Stimulated activated CD4-positive, alpha-beta T cell treated with anti-CD3 and anti-CD28 coated beads, Interleukin-15, amount 100 ng/mL, for 24 hours (primary cell): ENCODE data around the gene DPH7.
A peak's percentile ranks its signal among the peaks of the same experiment; 100 is the strongest.
"Not testable (repeated sequence)": the region's sequence is repeated elsewhere in the genome, so short reads cannot be mapped to it uniquely, and the experiment has no call there.

Experiments
- DNase-seq: peaks from one replicate; pipeline ENCODE4 v3.0.0-alpha.2; 2020

The DPH7 gene

DNA sequence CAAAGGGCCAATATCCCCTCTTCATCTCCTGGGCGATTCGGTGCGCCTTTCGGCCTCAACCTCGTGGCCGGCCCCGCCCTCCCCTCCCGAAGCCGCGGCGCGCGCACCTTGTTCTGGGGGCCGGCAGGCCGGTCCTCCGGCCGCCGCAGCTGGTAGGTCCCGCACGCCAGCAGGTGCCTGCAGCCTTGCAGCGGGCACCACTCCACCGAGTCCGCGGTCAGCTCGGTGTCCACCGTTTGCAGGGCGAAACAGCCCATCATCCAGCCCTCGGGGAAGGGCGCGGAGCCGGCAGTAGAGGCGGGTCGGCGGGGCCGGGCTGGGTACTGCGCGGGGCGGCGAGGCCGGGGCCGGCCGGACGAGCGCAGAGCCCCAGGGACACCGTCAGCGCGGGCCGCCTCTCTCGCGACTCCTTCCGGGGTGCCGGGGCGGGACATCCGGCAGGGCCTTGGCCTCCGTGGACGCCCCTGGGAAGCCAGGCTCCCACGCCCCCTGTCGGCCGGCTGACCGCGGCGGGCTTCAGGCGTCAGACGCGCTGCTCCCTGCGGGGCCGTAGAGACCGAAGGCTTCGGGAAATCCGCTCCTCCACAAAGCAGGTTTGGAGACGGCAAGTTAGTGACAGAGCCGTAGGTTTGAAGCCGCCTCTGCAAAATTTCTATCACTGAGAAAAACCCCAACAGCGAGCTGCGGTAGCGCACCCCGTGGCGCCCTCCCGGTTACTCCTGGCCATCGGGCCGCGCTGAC is at the start of gene DPH7:
TSS of gene DPH7 (minus strand) at position 408 of the 741 bp plus-strand sequence. CDS start at position 260, 148 bp downstream.
- peak; percentile 98 for DNase-seq

DNA sequence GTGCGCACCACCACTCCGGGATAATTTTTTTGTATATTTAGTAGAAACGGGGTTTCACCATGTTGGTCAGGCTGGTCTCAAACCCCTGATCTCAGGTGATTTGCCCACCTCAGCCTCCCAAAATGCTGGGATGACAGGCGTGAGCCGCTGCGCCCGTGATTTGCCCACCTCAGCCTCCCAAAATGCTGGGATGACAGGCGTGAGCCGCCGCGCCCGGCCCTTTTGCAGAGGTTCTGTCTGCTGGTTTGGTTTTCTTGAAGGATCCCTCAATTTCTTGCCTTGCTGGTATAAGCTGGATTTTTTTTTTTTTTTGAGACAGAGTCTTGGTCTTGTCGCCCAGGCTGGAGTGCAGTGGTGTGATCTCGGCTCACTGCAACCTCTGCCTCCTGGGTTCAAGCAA is 48.7 kb upstream of the DPH7 start:
- not testable (repeated sequence) for DNase-seq

DNA sequence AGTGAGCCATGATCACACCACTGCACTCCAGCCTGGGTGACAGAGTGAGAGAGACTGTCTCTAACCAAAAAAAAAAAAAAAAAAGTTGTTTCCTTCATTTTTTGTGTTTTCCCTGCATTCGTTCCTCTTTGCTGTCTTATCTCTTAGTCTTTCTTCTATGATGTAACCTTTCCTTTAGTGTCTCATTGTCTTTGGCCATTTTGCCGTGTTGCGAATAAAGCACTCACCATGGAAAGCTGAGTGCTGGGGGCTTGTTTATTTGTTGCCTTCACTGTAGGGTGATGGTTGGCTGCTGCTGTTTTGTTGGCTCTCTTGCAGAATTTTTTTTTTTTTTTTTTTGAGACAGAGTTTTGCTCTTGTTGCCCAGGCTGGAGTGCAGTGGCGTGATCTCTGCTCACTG is 47.7 kb upstream of the DPH7 start:
- no peak for DNase-seq

DNA sequence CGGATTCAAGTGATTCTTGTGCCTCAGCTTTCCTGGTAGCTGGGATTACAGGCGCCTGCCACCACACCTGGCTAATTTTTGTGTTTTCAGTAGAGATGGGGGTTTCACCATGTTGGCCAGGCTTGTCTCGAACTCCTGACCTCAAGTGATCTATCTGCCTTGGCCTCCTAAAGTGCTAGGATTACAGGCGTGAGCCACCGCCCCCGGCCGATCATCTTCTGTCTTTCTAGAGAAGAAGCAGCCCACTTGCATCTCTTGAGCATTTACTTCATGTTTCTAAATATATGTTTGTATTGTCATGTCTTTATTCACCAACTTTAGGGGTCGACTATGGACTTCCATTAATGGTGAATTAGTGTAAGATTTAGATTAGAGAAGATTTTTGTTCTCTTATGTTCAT is 43.5 kb upstream of the DPH7 start:
- not testable (repeated sequence) for DNase-seq

DNA sequence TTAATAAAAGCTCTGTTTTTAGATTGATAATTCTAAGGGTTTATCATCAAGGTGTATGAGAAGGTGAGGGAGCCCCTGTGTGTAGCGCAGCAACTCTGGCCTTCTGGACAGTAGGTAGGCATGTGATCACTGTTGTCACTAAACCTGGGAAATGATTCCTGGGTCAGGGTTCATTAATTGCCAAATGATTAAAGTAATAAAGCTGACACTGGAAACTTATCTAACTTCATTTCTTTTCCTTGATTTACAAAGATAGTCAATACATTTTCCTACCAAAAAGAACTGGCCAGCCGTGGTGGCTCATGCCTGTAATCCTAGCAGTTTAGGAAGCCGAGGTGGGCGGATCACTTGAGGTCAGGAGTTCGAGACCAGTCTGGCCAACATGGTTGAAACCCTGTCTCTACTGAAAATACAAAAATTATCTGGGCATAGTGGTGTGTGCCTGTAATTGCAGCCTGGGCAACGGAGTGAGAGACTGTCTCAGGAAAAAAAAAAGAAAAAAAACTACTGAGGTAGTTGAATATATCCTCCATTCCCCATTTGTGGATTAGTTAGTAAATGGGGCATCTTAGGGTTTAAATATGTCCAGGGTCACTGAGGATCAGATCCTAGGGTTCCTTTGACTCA is 42.5 kb upstream of the DPH7 start:
- peak; percentile 22 for DNase-seq

DNA sequence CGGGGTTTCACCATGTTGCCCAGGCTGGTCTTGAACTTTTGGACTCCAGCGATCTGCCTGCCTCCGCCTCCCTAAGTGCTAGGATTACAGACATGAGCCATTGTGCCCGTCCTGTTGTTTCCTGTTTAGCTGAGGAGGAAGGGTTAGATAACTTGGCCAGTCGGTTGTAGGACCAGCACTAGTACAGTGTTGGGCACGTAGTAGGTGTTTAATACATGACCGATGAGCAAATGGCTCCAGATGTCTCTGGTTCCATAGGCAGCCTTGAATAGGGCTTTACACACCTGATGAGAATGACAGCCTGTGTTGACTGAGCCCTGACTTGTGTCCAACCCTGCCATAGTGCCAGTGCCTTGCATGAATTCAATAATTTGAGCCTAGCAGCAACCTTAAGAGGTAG is 41.9 kb upstream of the DPH7 start:
- DNase-seq, result no peak

DNA sequence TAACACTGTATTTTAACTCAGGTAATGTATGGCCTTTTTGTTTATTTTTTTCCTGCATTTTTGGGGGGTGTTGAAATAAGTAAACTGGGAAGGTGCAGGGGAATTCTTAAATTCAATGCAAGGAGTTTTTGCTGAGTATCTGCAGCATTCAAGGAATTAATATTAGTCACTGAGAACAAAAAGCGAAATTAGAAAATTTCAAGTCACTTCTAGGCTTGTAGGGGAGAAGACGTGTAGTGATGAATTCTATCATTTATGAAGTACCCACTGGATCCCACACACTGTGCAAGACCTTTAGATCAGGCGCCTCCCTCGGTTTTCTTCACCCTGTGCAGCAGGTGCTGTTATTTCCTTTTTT is 41.3 kb upstream of the DPH7 start:
- no peak for DNase-seq

DNA sequence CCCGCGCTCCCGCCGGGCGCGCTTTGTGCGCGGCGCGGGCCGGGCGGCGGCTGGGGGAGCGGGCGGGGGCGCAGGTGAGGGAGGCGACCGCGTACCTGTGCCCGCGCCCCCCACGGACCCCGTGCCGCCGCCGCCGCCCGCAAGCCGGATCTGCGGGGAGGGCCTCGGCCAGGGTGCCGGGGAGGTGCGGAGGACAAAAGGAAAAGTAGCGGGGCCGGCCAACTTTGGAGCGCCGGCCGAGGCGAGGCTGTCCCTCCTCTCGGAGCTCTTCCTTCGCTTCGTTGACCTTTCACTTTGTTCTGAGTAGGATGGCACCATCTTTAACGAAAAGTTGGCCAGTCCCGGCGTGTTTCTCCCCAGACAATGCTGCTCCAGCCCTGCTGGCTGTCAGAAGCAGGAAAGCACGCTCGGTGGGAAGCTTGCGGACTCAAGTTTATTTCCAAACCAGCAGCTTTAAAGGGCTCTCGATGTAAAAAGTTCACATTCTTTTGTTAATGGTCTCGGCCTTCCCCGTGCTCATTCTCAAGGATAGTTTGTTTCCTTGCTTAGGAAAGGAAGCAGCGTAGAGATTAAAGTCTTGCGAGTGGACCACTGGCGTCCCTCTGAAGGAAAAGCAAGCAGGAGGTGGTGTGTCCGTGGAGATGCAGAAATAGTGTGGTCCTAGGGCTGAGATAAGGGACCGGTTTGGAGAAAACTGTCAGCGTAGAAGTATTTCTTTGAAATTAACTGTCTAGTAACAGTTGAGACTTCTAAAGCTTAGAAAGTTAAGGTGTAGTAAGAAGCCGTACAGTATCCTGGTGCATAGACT is 40.7 kb upstream of the DPH7 start:
- peak; percentile 54 for DNase-seq

DNA sequence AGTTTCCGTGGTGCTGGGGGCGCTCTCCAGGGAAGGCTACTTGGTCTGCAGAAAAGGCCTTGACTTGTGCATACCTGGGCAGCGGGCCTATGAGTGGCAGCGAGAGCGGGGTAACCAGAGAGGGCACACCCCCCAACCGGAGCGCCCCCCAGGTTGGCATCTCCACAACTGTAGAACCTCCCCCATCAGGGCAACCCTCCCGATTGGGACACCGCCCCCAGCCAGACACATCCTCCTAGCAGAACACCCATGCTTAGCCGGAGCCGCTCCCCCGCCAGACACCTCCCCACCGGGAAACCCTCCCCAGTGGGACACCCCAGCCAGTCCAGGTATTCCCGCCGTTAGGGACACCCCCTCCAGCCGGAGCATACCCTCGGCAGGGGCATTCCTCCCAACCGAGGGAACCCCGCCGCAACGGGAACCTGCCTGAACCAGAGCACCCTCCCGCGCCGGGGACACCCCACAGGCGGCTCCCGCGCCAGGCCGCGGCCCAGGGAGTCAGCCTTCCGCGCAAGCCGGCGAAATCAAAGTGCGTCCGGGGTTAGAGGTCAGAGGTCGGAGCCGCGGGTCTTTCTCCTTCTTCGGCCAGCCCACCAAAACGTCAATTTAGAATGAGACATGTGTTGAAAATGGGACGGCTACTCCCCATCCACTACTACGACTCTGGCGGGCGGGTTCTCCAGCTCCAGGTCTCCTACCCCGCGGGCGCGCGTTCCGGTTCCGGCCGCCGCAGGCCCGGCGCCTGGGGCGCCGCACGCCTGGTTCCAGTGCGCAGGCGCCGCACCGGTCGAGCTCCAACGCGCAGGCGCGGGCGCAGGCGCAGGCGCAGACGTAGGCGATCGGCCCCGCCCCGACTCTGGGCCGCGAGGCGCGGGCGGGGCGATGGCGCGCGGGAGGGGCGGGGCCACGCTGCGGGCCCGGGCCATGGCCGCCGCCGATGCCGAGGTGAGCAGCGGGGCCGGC is 39.7 kb upstream of the DPH7 start, which contains the start of gene EHMT1:
TSS of gene EHMT1 (plus strand) at position 901 of the 963 bp plus-strand sequence. CDS start at position 925, 24 bp downstream.
- DNase-seq, result peak; percentile 89

DNA sequence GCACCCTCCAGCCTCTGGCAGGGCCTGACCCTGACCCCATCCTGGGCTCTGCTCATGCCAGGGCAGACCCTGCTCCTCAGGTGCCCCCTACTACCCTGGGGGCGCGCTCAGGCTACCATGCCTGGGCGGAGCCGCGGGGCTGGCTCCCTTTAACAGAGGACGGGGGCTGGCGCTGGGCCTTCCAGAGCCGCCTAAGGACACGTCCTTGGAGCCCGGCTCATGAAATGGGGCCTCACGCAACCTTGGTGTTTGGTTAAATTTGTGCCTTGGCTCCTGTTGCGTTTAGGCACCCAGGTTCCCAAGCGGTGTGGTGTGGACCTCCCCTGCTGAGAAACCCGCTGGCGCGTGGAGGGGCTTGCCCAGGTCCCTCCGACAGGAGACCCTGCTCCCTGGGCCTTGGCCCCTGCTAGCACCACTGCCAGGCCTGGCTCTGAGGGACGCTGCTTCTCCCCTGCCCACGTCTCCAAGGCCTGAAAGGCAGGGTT is 36.7 kb upstream of the DPH7 start:
- no peak for DNase-seq

DNA sequence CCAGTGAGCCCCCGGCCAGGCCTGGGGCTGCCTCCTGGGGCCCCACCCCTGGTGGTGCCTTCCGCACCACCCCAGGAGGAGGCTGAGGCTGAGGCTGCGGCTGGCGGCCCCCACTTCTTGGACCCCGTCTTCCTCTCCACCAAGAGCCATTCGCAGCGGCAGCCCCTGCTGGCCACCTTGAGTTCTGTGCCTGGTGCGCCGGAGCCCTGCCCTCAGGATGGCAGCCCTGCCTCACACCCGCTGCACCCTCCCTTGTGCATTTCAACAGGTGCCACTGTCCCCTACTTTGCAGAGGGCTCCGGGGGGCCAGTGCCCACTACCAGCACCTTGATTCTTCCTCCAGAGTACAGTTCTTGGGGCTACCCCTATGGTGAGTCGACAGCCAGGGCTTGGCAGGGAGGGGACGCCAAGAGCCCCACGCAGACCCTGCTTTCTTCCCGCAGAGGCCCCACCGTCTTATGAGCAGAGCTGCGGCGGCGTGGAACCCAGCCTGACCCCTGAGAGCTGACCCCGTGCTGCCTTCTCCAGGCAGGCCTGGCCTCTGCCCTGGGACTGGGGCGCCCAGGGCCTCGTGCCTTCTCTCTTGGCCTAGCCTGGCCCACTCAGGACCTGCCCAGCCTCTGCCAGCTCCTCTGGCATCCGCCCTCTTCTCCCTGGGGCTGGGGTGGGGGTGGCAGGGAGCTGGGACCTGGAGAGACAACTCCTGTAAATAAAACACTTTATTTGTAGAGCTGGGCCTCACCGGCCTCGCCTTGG is 36.1 kb upstream of the DPH7 start:
- no peak for DNase-seq

DNA sequence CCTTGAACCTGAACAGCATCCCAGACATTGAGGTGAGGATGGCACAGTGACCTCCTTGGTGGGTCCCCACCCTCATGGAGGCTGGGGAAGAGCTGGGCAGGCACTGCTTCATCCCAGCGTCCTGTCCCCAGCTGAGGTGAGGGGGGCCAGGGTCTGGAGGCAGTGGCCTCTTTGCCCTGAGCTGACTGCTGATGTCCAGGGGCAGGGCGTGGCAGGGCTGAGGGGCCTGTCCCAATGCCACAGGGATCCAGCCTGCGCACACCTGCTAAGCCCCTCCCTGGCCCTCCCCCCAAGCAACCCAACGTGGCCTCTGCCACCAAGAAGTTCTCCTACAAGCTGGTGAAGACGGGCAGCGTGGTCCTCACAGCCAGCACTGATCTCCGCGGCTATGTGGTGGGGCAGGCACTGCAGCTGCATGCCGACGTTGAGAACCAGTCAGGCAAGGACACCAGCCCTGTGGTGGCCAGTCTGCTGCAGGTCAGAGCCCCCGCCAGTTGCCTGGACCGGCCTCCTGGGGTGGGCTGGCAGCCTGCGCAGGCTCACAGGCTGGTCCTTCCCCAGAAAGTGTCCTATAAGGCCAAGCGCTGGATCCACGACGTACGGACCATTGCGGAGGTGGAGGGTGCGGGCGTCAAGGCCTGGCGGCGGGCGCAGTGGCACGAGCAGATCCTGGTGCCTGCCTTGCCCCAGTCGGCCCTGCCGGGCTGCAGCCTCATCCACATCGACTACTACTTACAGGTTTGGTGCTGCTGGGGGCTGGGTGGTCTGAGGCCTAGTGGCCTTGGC is 35.2 kb upstream of the DPH7 start:
- DNase-seq, result no peak

DNA sequence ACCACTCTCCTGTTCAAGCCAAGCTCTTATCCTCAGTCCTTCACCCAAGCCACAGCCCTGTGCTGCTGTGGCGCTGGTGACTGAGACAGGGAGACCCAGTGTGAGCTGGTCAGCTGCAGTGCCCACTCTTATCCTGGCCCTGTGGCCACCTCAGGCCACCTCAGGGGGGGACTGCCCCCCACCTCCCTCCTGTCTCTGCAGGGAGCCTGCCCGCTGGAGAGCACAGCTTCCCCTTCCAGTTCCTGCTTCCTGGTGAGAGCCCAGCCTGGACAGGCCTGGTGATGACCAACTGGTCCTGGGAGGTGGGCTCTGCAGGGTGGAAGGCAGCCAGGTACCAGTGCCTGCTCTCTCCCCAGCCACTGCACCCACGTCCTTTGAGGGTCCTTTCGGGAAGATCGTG is 34.5 kb upstream of the DPH7 start:
- DNase-seq, result no peak

DNA sequence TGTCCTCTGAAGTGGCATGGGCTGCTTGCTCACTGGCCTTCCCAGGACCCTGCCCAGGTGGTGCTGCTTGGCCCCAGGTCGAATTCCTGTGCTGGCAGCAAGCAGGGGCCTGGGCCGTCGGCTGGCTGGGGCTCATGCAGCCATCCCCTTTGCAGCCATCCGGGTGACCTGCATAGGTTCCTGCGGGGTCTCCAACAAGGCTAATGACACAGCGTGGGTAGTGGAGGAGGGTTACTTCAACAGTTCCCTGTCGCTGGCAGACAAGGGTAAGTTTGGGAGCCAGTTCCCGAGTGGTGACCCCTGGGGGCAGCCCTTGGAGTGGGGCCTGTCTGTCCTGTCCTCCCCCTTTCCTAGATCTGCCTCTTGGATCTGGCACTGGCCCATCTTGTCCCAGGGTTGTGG is 34.0 kb upstream of the DPH7 start:
- DNase-seq, result no peak

DNA sequence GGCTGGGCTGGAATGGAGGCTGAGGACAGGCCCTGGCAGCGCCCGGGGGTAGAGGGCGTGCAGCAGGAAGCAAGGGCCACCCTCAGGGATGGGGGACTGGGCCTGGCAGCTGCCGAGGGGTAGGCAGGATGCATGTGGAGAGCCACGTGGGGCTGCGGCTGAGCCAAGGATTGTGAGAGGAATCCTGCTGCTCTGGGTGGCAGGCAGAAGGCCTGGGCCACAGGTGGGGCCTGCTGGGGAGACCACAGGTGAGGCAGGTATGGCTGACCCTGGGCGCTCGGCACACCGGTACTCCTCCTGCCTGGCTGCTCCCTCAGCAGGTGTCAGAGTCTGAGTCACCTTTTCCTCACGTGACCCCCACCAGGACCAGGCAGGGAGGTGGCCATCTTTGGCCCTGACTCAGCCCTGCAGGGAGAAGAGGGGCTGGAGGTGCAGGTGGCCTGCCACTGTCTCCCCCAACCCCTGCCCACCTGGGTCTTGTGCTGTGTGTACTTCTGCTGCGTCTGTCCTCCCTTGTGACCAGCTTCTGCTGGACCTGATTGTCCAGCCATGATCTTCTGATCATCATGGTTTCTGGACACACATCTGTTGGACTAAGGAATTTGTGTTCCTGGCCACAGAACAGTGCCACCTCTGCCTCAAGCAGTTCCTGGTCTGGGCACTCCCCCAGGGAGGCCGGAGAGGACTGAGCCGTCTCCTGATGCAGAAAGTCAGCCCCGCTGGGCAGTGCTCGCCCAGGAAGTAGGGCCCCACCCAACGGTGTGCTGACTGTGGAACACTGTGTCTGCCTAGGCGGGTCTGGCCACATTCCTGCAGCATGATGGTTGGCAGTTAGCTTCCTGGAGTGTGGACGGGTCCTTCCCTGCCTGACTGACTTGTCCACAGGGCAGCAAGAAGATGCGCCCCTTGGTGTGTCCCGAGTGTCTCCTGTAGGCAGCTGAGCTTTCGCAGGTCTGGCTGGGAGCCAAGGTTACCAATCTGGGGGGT is 33.2 kb upstream of the DPH7 start:
- peak; percentile 57 for DNase-seq

DNA sequence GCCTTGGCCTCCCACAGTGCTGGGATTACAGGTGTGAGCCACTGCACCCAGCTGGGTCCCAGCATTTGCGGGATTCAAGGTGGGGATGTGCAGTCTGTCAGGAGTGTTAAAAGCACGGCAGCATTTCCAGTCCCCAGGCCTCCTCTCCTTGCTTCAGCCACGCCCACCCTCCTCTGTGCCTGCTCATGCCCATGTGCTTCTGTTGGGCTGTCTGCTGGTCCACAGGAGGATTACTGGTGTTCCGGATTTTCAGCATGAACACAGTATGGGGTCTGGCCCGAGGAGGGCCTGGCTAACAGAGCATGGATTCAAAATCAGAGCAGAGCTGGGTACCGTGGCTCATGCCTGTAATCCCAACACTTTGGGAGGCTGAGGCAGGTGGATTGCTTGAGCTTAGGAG is 32.2 kb upstream of the DPH7 start:
- DNase-seq, result no peak

DNA sequence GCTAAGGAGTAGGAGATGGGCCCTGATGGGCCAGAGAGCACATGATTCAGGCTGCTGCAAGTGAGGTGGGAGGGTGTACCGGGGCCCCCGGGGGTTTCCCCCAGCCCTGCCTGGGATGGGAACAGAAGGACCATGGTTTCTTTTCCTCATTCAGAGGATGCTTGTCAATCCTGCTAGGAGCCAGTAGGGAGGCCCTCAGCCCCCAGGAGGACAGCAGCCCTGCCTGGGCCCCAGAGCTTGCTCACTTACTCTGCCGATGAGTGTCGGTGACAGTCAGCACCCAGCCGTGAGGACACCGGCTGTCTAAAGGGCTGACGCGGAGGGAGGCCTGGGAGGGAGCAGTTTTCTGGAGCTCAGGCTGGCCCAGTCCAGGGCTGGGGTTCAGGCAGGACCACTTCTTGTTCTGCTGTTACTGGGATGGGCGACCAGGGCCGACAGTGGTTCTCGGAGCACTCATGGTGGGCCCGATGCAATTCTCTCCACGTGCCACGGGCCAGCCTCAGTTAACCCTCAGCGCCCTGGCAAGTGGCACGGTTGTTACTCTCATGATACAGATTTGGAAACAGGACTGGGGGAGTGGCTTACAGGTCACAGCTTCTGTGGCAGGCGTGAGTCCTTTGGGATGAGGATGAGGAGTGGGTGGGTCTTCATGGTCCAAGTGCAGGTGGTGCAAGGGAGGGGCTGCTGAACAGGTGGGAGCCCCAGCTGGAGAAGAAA is 28.6 kb upstream of the DPH7 start:
- peak; percentile 29 for DNase-seq

DNA sequence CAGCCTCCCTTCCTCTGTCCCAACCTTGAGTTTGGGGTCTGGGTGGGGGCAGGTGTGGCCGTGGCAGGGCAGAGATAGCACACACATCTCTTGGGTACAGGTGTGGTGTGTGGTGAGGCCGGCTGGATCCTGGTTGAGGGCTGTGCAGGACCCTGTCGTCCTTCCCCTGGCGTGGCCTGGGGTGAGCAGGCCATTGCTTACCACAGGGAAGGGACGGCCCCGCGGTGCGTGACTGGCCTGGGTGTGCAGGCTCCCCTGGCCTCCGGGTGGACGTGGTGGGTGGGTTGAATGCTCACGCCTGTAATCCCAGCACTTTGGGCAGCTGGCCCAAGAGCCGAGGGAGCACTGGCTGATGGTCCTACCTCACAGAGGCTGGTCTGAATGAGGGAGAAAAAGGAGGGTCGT is 28.0 kb upstream of the DPH7 start:
- no peak for DNase-seq
